GM23338 (cell line): ENCODE results near the gene RAB8B. TPM values are rescaled to one million over a fixed set of nuclear protein-coding genes. Genes with fewer than 3 reads are reported as not detected.

Source experiments
- ATAC-seq: fragments of 200-7000 bp; cut with Tn5 transposase; 3 replicates; pipeline ENCODE4 v1.9.1; 2020
- DNase-seq: peaks from one replicate; pipeline ENCODE4 v3.0.0-alpha.2; 2015; ENCODE audit warnings: low spot score
- H2AFZ ChIP-seq: fragments of 200-600 bp; sonication (generic); 2 replicates; pipeline ENCODE4 v1.8.0; 2016; ENCODE audit warnings: antibody characterized with exemption, mild to moderate bottlenecking, moderate library complexity
- H3F3A ChIP-seq: fragments of 200-600 bp; sonication (generic); replicated peaks from 2 replicates; pipeline ENCODE4 v1.8.0; 2017; ENCODE audit warnings: antibody characterized with exemption, mixed run types, low read depth
- H3K27ac ChIP-seq: fragments of 200-600 bp; sonication (generic); 2 replicates; pipeline ENCODE4 v1.6.1; 2016; ENCODE audit warnings: low read depth
- H3K27me3 ChIP-seq: fragments of 200-600 bp; sonication (generic); 2 replicates; pipeline ENCODE4 v1.8.0; 2016; ENCODE audit warnings: mild to moderate bottlenecking, mixed run types, moderate library complexity; ENCODE audit not compliant: insufficient read depth
- H3K36me3 ChIP-seq: fragments of 200-600 bp; sonication (generic); 2 replicates; pipeline ENCODE4 v1.8.0; 2016; ENCODE audit warnings: mild to moderate bottlenecking; ENCODE audit not compliant: insufficient read depth
- H3K4me1 ChIP-seq: fragments of 200-600 bp; sonication (generic); 2 replicates; pipeline ENCODE4 v1.8.0; 2016; ENCODE audit warnings: mild to moderate bottlenecking, moderate library complexity; ENCODE audit not compliant: insufficient read depth
- H3K4me2 ChIP-seq: fragments of 200-600 bp; sonication (generic); 2 replicates; pipeline ENCODE4 v1.7.1; 2017; ENCODE audit warnings: mixed run types
- H3K4me3 ChIP-seq: fragments of 200-600 bp; sonication (generic); 2 replicates; pipeline ENCODE4 v1.6.1; 2016; ENCODE audit warnings: mixed run types
- H3K79me2 ChIP-seq: fragments of 200-600 bp; sonication (generic); replicated peaks from 2 replicates; pipeline ENCODE4 v1.8.0; 2017; ENCODE audit warnings: mild to moderate bottlenecking; ENCODE audit not compliant: insufficient read depth
- H3K9me2 ChIP-seq: fragments of 200-600 bp; sonication (generic); 2 replicates; pipeline ENCODE4 v1.8.0; 2017; ENCODE audit not compliant: insufficient read depth
- H4K20me1 ChIP-seq: fragments of 200-600 bp; sonication (generic); replicated peaks from 2 replicates; pipeline ENCODE4 v1.8.0; 2017; ENCODE audit warnings: mild to moderate bottlenecking; ENCODE audit not compliant: insufficient read depth
- H3K27ac Mint-ChIP-seq: 2 replicates; pipeline ENCODE4 v1.8.0; 2020; ENCODE audit warnings: inconsistent platforms, mild to moderate bottlenecking, moderate library complexity, mixed read lengths
- H3K27me3 Mint-ChIP-seq: 3 replicates; pipeline ENCODE4 v1.8.0; 2022; ENCODE audit warnings: low read depth, mild to moderate bottlenecking, moderate library complexity, mixed read lengths, inconsistent platforms; ENCODE audit not compliant: insufficient read depth, poor library complexity
- H3K36me3 Mint-ChIP-seq: 3 replicates; pipeline ENCODE4 v1.8.0; 2021; ENCODE audit warnings: low read depth, mild to moderate bottlenecking, inconsistent platforms, moderate library complexity, mixed read lengths
- H3K4me1 Mint-ChIP-seq: 3 replicates; pipeline ENCODE4 v1.8.0; 2020; ENCODE audit warnings: mild to moderate bottlenecking, inconsistent platforms, mixed read lengths
- H3K4me3 Mint-ChIP-seq: 3 replicates; pipeline ENCODE4 v1.8.0; 2021; ENCODE audit warnings: moderate library complexity, mild to moderate bottlenecking, inconsistent platforms, mixed read lengths
- H3K9me3 Mint-ChIP-seq: 3 replicates; pipeline ENCODE4 v1.8.0; 2020; ENCODE audit warnings: moderate library complexity, mild to moderate bottlenecking, inconsistent platforms, mixed read lengths
- CREB1 ChIP-seq: fragments of 250-450 bp; sonication (Bioruptor Pico); IDR thresholded peaks from 2 replicates; pipeline ENCODE4 v1.5.0; 2020; ENCODE audit warnings: low read depth, mild to moderate bottlenecking, moderate library complexity
- CTCF ChIP-seq, 2 experiments: fragments of 200-600 bp in 1 of 2; sonication (generic) in 1 of 2; conservative IDR thresholded peaks; 2 replicates each; pipeline versions ENCODE4 v1.5.1 to v1.6.1; 2016 to 2017; ENCODE audit warnings: antibody characterized with exemption in 2 of 2, low read depth in 2 of 2, mild to moderate bottlenecking in 2 of 2, moderate library complexity in 1 of 2
- EZH2 ChIP-seq: fragments of 200-600 bp; sonication (generic); IDR thresholded peaks from one replicate; pipeline ENCODE4 v1.8.0; 2017; ENCODE audit warnings: antibody characterized with exemption, mild to moderate bottlenecking, low read depth; ENCODE audit not compliant: unreplicated experiment
- EZH2phosphoT487 ChIP-seq: fragments of 200-600 bp; sonication (generic); IDR thresholded peaks from one replicate; pipeline ENCODE4 v1.8.1; 2018; ENCODE audit warnings: antibody characterized with exemption; ENCODE audit not compliant: unreplicated experiment
- NANOG ChIP-seq: IDR thresholded peaks from 2 replicates; pipeline ENCODE4 v1.6.1; 2016; ENCODE audit warnings: antibody characterized with exemption, borderline replicate concordance
- POLR2AphosphoS5 ChIP-seq: IDR thresholded peaks from 2 replicates; pipeline ENCODE4 v1.6.1; 2016; ENCODE audit warnings: antibody characterized with exemption, low read depth
- REST ChIP-seq: IDR thresholded peaks from one replicate; pipeline ENCODE4 v1.6.1; 2018; ENCODE audit warnings: antibody characterized with exemption; ENCODE audit not compliant: unreplicated experiment
- STAT1 ChIP-seq: IDR thresholded peaks from one replicate; pipeline ENCODE4 v1.6.1; 2016; ENCODE audit warnings: antibody characterized with exemption; ENCODE audit not compliant: unreplicated experiment
- ZNF114 ChIP-seq: fragments of 250-450 bp; sonication (Bioruptor Pico); IDR thresholded peaks from 2 replicates; pipeline ENCODE4 v1.5.0; 2020; ENCODE audit warnings: mild to moderate bottlenecking, moderate library complexity
- ZNF331 ChIP-seq: fragments of 250-450 bp; sonication (Bioruptor Pico); IDR thresholded peaks from 2 replicates; pipeline ENCODE4 v1.5.0; 2020; ENCODE audit warnings: low read depth, mild to moderate bottlenecking, moderate library complexity
- ZNF462 ChIP-seq: fragments of 250-450 bp; sonication (Bioruptor Pico); IDR thresholded peaks from 2 replicates; pipeline ENCODE4 v1.5.0; 2020; ENCODE audit warnings: mild to moderate bottlenecking, moderate library complexity
- polyA plus RNA-seq: library from polyadenylated mRNA; unstranded; fragments of >200 nt; fragmentation: Nextera tagmentation; extraction: Ambion mirVana; gene quantifications from 2 replicates; pipeline ENCODE4 v1.2.1, GENCODE V29; 2016
- total RNA-seq: library from RNA; depleted of rRNA; stranded (reverse); fragments of >200 nt; shearing (Covaris generic); gene quantifications from 2 replicates; pipeline ENCODE4 v1.2.3, GENCODE V29; 2014

The RAB8B gene
- total and polyA plus RNA-seq, 2 experiments from 2014 or later, result 23.2 to 41.7 TPM

- Mint-ChIP-seq H3K4me1 (peaks cover 59% of the 10 kb centered on the region), H3K27me3 (peaks cover 9% of the 10 kb centered on the region), H3K9me3 (no peaks in the 10 kb centered on the region), H3K36me3 (no peaks in the 10 kb centered on the region), H3K4me3 (no peak overlapping the region), H3K27ac (no peak overlapping the region)
- no peak overlapping the region for H2AFZ ChIP-seq
- no peak for TF ChIP-seq ZNF114 (CRISPR knock-in tag)
- no peak for TF ChIP-seq NANOG
- no peak for TF ChIP-seq ZNF331 (CRISPR knock-in tag)
- no peak for TF ChIP-seq REST
- no peak for TF ChIP-seq STAT1
- no peak for TF ChIP-seq POLR2AphosphoS5
- TF ChIP-seq CTCF (conservative IDR thresholded peaks at IDR 0.05; ENCODE audit: low read depth in 2 of 2), result no peak
- no peak for TF ChIP-seq CREB1 (CRISPR knock-in tag)
- TF ChIP-seq EZH2phosphoT487, result no peak
- no peak for TF ChIP-seq EZH2
- no peak for TF ChIP-seq ZNF462
- H3K4me2 ChIP-seq, result no peak overlapping the region
- no peak for ATAC-seq
- H3K36me3 ChIP-seq, result no peaks in the 10 kb centered on the region
- H3K4me1 ChIP-seq, result peaks cover 71% of the 10 kb centered on the region
- no peaks in the 10 kb centered on the region; the same call in 1 of the 2 replicates for H3F3A ChIP-seq
- H3K27ac ChIP-seq, result no peak overlapping the region
- H3K9me2 ChIP-seq, result no peaks in the 10 kb centered on the region
- H4K20me1 ChIP-seq, result 0 out of 2 replicates have a peak, but pooled peaks cover 5% of the 10 kb centered on the region
- H3K4me3 ChIP-seq, result no peak overlapping the region
- no peak for DNase-seq
- H3K27me3 ChIP-seq, result no peaks in the 10 kb centered on the region
- peaks cover 72% of the 10 kb centered on the region for H3K79me2 ChIP-seq
These were observed 2.7 kb downstream of the RAB8B start for GRCh38 chr15:63191895-63192618.
